Muscle of arm (tissue), 12 donors: ENCODE measurements around the gene HOXD9. TPM values are rescaled to one million over a fixed set of nuclear protein-coding genes. Genes with fewer than 3 reads are reported as not detected.

ENCODE experiments used
- DNase-seq: peaks from one replicate; pipeline ENCODE4 v3.0.0-alpha.2; 2013
- polyA plus RNA-seq, 12 donors: library from polyadenylated mRNA; unstranded; fragments of 120-200 nt; gene quantifications; one replicate each; pipeline ENCODE4 v1.2.1, GENCODE V29; 2013; ENCODE audit not compliant: insufficient read length in 12 of 12

Gene HOXD9
- polyA plus RNA-seq, 12 donors, result 3.5 to 12.5 (median 6.0) TPM; not detected in 1

GRCh38 chr2:176096986-176097819 lies 25.3 kb upstream of the HOXD9 start:
- no peak for DNase-seq

- no peak for DNase-seq
Observed at GRCh38 chr2:176097820-176098365, 24.6 kb upstream of the HOXD9 start.

GRCh38 chr2:176098366-176099158 lies 24.0 kb upstream of the HOXD9 start:
- no peak for DNase-seq

GRCh38 chr2:176099159-176099727 lies 23.3 kb upstream of the HOXD9 start:
- no peak for DNase-seq

GRCh38 chr2:176099728-176100546 lies 22.6 kb upstream of the HOXD9 start, which contains the start of gene HOXD12:
HOXD12 (plus strand) TSS chr2:176099795; CDS start chr2:176099802, 7 bp downstream.
- no peak for DNase-seq

- no peak for DNase-seq
Observed at GRCh38 chr2:176100547-176101140, 21.9 kb upstream of the HOXD9 start.

GRCh38 chr2:176101216-176101830 lies 21.2 kb upstream of the HOXD9 start:
- DNase-seq, result no peak

- no peak for DNase-seq
Observed at GRCh38 chr2:176101842-176102241, 20.7 kb upstream of the HOXD9 start.

GRCh38 chr2:176102309-176102866 lies 20.1 kb upstream of the HOXD9 start:
- DNase-seq, result no peak

GRCh38 chr2:176103194-176103593 lies 19.3 kb upstream of the HOXD9 start:
- DNase-seq, result no peak

- DNase-seq, result no peak
Observed at GRCh38 chr2:176103742-176104315, 18.7 kb upstream of the HOXD9 start.

- DNase-seq, result no peak
Observed at GRCh38 chr2:176104316-176105077, 18.0 kb upstream of the HOXD9 start.

- no peak for DNase-seq
Observed at GRCh38 chr2:176105078-176105729, 17.3 kb upstream of the HOXD9 start.

- no peak for DNase-seq
Observed at GRCh38 chr2:176105730-176106580, 16.6 kb upstream of the HOXD9 start.

- DNase-seq, result no peak
Observed at GRCh38 chr2:176106581-176107539, 15.7 kb upstream of the HOXD9 start, which contains the start of gene HOXD11. HOXD11 (plus strand) TSS chr2:176107280; CDS start chr2:176107356, 76 bp downstream.

- DNase-seq, result no peak
Observed at GRCh38 chr2:176107731-176108181, 14.8 kb upstream of the HOXD9 start.
